CD4-positive, CD25-positive, alpha-beta regulatory T cell (primary cell): Measurements from ENCODE around the gene ETNPPL. TPM values are rescaled to one million over a fixed set of nuclear protein-coding genes. Genes with fewer than 3 reads are reported as not detected.

Experiments used
- ATAC-seq, 2 donors: fragments of 150-1000 bp; cut with Tn5 transposase; one replicate each; pipeline ENCODE4 v1.10.0; 2021; ENCODE audit warnings: low read depth in 2 of 2, moderate number of reproducible peaks in 2 of 2, moderate library complexity in 1 of 2
- DNase-seq, 3 donors: peaks; one replicate each; pipeline versions ENCODE4 v3.0.0 to v3.0.0-alpha.2; 2012 to 2022; ENCODE audit warnings: mixed read lengths in 1 of 3
- H3K27ac ChIP-seq: one replicate; pipeline ENCODE4 v1.7.0; 2013; ENCODE audit warnings: mild to moderate bottlenecking, low read length; ENCODE audit not compliant: insufficient read depth, poor library complexity, severe bottlenecking
- H3K27me3 ChIP-seq: one replicate; pipeline ENCODE4 v1.7.0; 2013; ENCODE audit warnings: low read length; ENCODE audit not compliant: control insufficient read depth, insufficient read depth
- H3K36me3 ChIP-seq: one replicate; pipeline ENCODE4 v1.7.0; 2013; ENCODE audit warnings: mild to moderate bottlenecking, low read length, moderate library complexity; ENCODE audit not compliant: control insufficient read depth, insufficient read depth
- H3K4me1 ChIP-seq: 2 replicates; pipeline ENCODE4 v1.7.0; 2013; ENCODE audit warnings: mild to moderate bottlenecking, low read length; ENCODE audit not compliant: insufficient read depth, control insufficient read depth, poor library complexity, severe bottlenecking
- H3K4me3 ChIP-seq: one replicate; pipeline ENCODE4 v1.7.0; 2013; ENCODE audit warnings: low read depth, mild to moderate bottlenecking, low read length, moderate library complexity
- H3K9me3 ChIP-seq, 2 experiments: 1 replicate in 1 of 2; 2 replicates in 1 of 2; pipeline ENCODE4 v1.7.0; 2013; ENCODE audit warnings: low read length in 2 of 2, mild to moderate bottlenecking in 1 of 2, moderate library complexity in 1 of 2; ENCODE audit not compliant: control insufficient read depth in 2 of 2
- H3K27ac Mint-ChIP-seq, 3 donors: one replicate each; pipeline ENCODE4 v1.8.0; 2020 to 2022; ENCODE audit warnings: mild to moderate bottlenecking in 3 of 3, mixed read lengths in 3 of 3, moderate library complexity in 2 of 3
- H3K27me3 Mint-ChIP-seq: one replicate; pipeline ENCODE4 v1.8.0; 2022; ENCODE audit warnings: mild to moderate bottlenecking, mixed read lengths
- H3K36me3 Mint-ChIP-seq: one replicate; pipeline ENCODE4 v1.8.0; 2020; ENCODE audit warnings: mixed read lengths
- H3K4me1 Mint-ChIP-seq, 4 donors: one replicate each; pipeline ENCODE4 v1.8.0; 2020 to 2022; ENCODE audit warnings: mixed read lengths in 4 of 4, mild to moderate bottlenecking in 1 of 4
- H3K4me3 Mint-ChIP-seq, 4 donors: one replicate each; pipeline ENCODE4 v1.8.0; 2020 to 2022; ENCODE audit warnings: mild to moderate bottlenecking in 4 of 4, mixed read lengths in 4 of 4, moderate library complexity in 3 of 4
- H3K9me3 Mint-ChIP-seq, 7 donors: one replicate each; pipeline ENCODE4 v1.8.0; 2020 to 2022; ENCODE audit warnings: mixed read lengths in 7 of 7, mild to moderate bottlenecking in 3 of 7, moderate library complexity in 2 of 7
- polyA plus RNA-seq, 4 donors: library from polyadenylated mRNA; unstranded; fragments of 300-500 nt; fragmentation: Illumina TruSeq; gene quantifications; one replicate each; pipeline ENCODE4 v1.2.3, GENCODE V29; 2021
- total RNA-seq: library from RNA; stranded (reverse); gene quantifications from one replicate; pipeline ENCODE4 v1.2.3, GENCODE V29; 2022

The ETNPPL gene
- total and polyA plus RNA-seq, 5 donors from 2014 or later: not detected

- Histone ChIP-seq H3K36me3 (no peaks in the 10 kb centered on the region), H3K4me1 (no peaks in the 10 kb centered on the region), H3K4me3 (no peak overlapping the region), H3K9me3 (no peaks in the 10 kb centered on the region), H3K27me3 (peaks cover 2% of the 10 kb centered on the region), H3K27ac (no peak overlapping the region)
- no peak overlapping the region for H3K4me3 Mint-ChIP-seq
- H3K9me3 Mint-ChIP-seq: no peaks in the 10 kb centered on the region
- no peaks in the 10 kb centered on the region for H3K36me3 Mint-ChIP-seq
- peaks cover 10% of the 10 kb centered on the region for H3K27me3 Mint-ChIP-seq
- DNase-seq: no peak
- no peaks in the 10 kb centered on the region for H3K4me1 Mint-ChIP-seq
- H3K27ac Mint-ChIP-seq: no peak overlapping the region
- no peak for ATAC-seq
Measured at GRCh38 chr4:108793415-108793814, 30.6 kb upstream of the ETNPPL start.

- Mint-ChIP-seq H3K4me3 (no peak overlapping the region), H3K9me3 (no peaks in the 10 kb centered on the region), H3K36me3 (no peaks in the 10 kb centered on the region), H3K27me3 (peaks cover 9% of the 10 kb centered on the region), H3K27ac (no peak overlapping the region), H3K4me1 (no peaks in the 10 kb centered on the region)
- H3K9me3 ChIP-seq: no peaks in the 10 kb centered on the region
- no peaks in the 10 kb centered on the region for H3K36me3 ChIP-seq
- H3K27me3 ChIP-seq: peaks cover 2% of the 10 kb centered on the region
- no peak overlapping the region for H3K4me3 ChIP-seq
- H3K27ac ChIP-seq: no peak overlapping the region
- H3K4me1 ChIP-seq: no peaks in the 10 kb centered on the region
- DNase-seq: no peak
- no peak for ATAC-seq
Measured at GRCh38 chr4:108788731-108789130, 25.9 kb upstream of the ETNPPL start.

GRCh38 chr4:108787724-108788123 lies 24.9 kb upstream of the ETNPPL start:
- H3K27ac Mint-ChIP-seq: no peak overlapping the region
- H3K4me1 ChIP-seq: no peaks in the 10 kb centered on the region
- H3K27me3 ChIP-seq: no peaks in the 10 kb centered on the region
- H3K4me3 Mint-ChIP-seq: no peak overlapping the region
- peaks cover 4% of the 10 kb centered on the region for H3K27me3 Mint-ChIP-seq
- H3K4me3 ChIP-seq: no peak overlapping the region
- DNase-seq (no peak), ATAC-seq (no peak)
- no peaks in the 10 kb centered on the region for H3K9me3 Mint-ChIP-seq
- H3K9me3 ChIP-seq: no peaks in the 10 kb centered on the region
- H3K36me3 Mint-ChIP-seq: no peaks in the 10 kb centered on the region
- H3K36me3 ChIP-seq: no peaks in the 10 kb centered on the region
- no peak overlapping the region for H3K27ac ChIP-seq
- no peaks in the 10 kb centered on the region for H3K4me1 Mint-ChIP-seq

- ATAC-seq (no peak), DNase-seq (no peak)
- Mint-ChIP-seq H3K27ac (no peak overlapping the region), H3K9me3 (no peaks in the 10 kb centered on the region), H3K27me3 (peaks cover 4% of the 10 kb centered on the region), H3K4me3 (no peak overlapping the region), H3K4me1 (no peaks in the 10 kb centered on the region), H3K36me3 (no peaks in the 10 kb centered on the region)
- Histone ChIP-seq H3K9me3 (no peaks in the 10 kb centered on the region), H3K27me3 (no peaks in the 10 kb centered on the region), H3K27ac (no peak overlapping the region), H3K4me1 (no peaks in the 10 kb centered on the region), H3K4me3 (no peak overlapping the region), H3K36me3 (no peaks in the 10 kb centered on the region)
Measured at GRCh38 chr4:108787106-108787505, 24.3 kb upstream of the ETNPPL start.

- no peaks in the 10 kb centered on the region for H3K36me3 ChIP-seq
- no peak overlapping the region for H3K27ac ChIP-seq
- H3K4me3 ChIP-seq: no peak overlapping the region
- Mint-ChIP-seq H3K36me3 (no peaks in the 10 kb centered on the region), H3K27me3 (peaks cover 4% of the 10 kb centered on the region), H3K27ac (no peak overlapping the region), H3K4me3 (no peak overlapping the region), H3K4me1 (no peaks in the 10 kb centered on the region), H3K9me3 (no peaks in the 10 kb centered on the region)
- DNase-seq (no peak), ATAC-seq (no peak)
- no peaks in the 10 kb centered on the region for H3K4me1 ChIP-seq
- no peaks in the 10 kb centered on the region for H3K27me3 ChIP-seq
- H3K9me3 ChIP-seq: no peaks in the 10 kb centered on the region
Measured at GRCh38 chr4:108786351-108786750, 23.5 kb upstream of the ETNPPL start.

- H3K9me3 ChIP-seq: no peaks in the 10 kb centered on the region
- H3K27me3 ChIP-seq: no peaks in the 10 kb centered on the region
- no peak overlapping the region for H3K27ac Mint-ChIP-seq
- no peak for DNase-seq
- H3K36me3 ChIP-seq: no peaks in the 10 kb centered on the region
- no peaks in the 10 kb centered on the region for H3K4me1 Mint-ChIP-seq
- H3K36me3 Mint-ChIP-seq: no peaks in the 10 kb centered on the region
- no peak for ATAC-seq
- H3K4me3 ChIP-seq: no peak overlapping the region
- H3K9me3 Mint-ChIP-seq: peaks cover 0 to 1% (median 0%) of the 10 kb centered on the region in 7 donors
- H3K4me3 Mint-ChIP-seq: no peak overlapping the region
- no peak overlapping the region for H3K27ac ChIP-seq
- H3K4me1 ChIP-seq: no peaks in the 10 kb centered on the region
- no peaks in the 10 kb centered on the region for H3K27me3 Mint-ChIP-seq
Measured at GRCh38 chr4:108783665-108784463, 21.0 kb upstream of the ETNPPL start.

- Histone ChIP-seq H3K27me3 (peaks cover 3% of the 10 kb centered on the region), H3K4me1 (no peaks in the 10 kb centered on the region), H3K36me3 (no peaks in the 10 kb centered on the region), H3K4me3 (no peak overlapping the region), H3K27ac (no peak overlapping the region), H3K9me3 (no peaks in the 10 kb centered on the region)
- no peak for DNase-seq
- H3K9me3 Mint-ChIP-seq: peaks cover 0 to 8% (median 0%) of the 10 kb centered on the region in 7 donors
- H3K27ac Mint-ChIP-seq: no peak overlapping the region
- no peaks in the 10 kb centered on the region for H3K4me1 Mint-ChIP-seq
- no peaks in the 10 kb centered on the region for H3K27me3 Mint-ChIP-seq
- no peaks in the 10 kb centered on the region for H3K36me3 Mint-ChIP-seq
- ATAC-seq: no peak
- H3K4me3 Mint-ChIP-seq: no peak overlapping the region
Measured at GRCh38 chr4:108779958-108780357, 17.1 kb upstream of the ETNPPL start.

- H3K27me3 ChIP-seq: peaks cover 3% of the 10 kb centered on the region
- no peaks in the 10 kb centered on the region for H3K36me3 Mint-ChIP-seq
- no peak overlapping the region for H3K27ac Mint-ChIP-seq
- no peak for ATAC-seq
- no peak overlapping the region for H3K4me3 ChIP-seq
- H3K9me3 ChIP-seq: no peaks in the 10 kb centered on the region
- peaks cover 4% of the 10 kb centered on the region for H3K27me3 Mint-ChIP-seq
- no peak overlapping the region for H3K27ac ChIP-seq
- no peak for DNase-seq
- H3K4me3 Mint-ChIP-seq: no peak overlapping the region
- H3K36me3 ChIP-seq: no peaks in the 10 kb centered on the region
- H3K4me1 ChIP-seq: no peaks in the 10 kb centered on the region
- H3K9me3 Mint-ChIP-seq: peaks cover 0 to 8% (median 0%) of the 10 kb centered on the region in 7 donors
- H3K4me1 Mint-ChIP-seq: no peaks in the 10 kb centered on the region
Measured at GRCh38 chr4:108777388-108777787, 14.5 kb upstream of the ETNPPL start.
